Measurements from ENCODE around the gene SLC41A3. TPM values are rescaled to one million over a fixed set of nuclear protein-coding genes. Genes with fewer than 3 reads are reported as not detected.

SLC41A3 gene
- total and polyA plus RNA-seq, 2 donors (not counting 1 experiment from before 2014, with no cell fraction given) = 49.4 to 52.8 TPM

DNA sequence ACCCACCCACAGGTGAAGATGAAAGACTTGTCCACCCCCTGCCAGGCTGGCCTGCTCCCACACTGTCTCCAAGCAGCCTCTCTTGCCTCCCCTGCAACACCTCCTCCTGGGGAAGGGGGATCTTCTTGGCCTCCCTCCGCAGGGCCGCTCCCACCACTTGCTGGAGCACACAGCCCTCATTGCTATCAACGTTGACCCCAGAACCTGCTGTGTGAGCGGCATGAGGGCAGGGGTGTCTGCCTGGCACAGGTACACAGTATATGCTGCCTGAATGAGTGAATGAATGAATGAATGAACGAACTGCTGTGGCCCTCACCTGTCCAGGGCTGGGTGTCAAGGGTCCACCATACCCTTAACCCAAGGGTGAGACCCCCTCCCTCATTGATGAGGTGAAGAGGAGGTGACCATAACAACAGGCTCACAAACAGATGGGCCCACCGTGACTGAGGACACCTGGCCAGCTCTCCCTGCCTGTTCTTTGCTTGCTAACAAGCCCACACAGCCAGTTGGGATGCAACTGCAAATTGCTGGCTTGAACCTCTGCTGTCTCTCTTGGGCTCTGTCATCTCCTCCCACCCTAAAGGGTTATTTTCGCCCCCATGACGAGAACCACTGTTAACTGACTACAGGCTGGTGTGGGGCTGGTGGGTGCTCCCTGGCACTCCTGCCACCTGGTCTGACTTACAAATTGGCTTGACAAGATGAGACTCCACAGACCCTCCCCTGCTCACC is 22.5 kb downstream of the SLC41A3 start:
- H2AFZ ChIP-seq (ENCODE audit: low read length) = no peak overlapping the region
- no peaks in the 10 kb centered on the region for H4K20me1 ChIP-seq (ENCODE audit: control insufficient read depth, extremely low read depth, insufficient read depth, low read length)
- TF ChIP-seq EZH2 (IDR thresholded peaks at IDR 0.05; ENCODE audit: low read length, missing control alignments) (no peak), CTCF (conservative IDR thresholded peaks at IDR 0.05 in 1 of 2, IDR thresholded peaks at IDR 0.05 in 1 of 2; ENCODE audit: low read depth in 1 of 2, low read length in 2 of 2) (no peak)
- H3K79me2 ChIP-seq (ENCODE audit: control insufficient read depth, insufficient read depth, low read length) = no peaks in the 10 kb centered on the region
- no peaks in the 10 kb centered on the region for H3K4me1 ChIP-seq (ENCODE audit: control insufficient read depth, extremely low read depth, insufficient read depth, low read length)
- H3K9ac ChIP-seq (ENCODE audit: insufficient read depth, low read length) = no peak overlapping the region
- H3K27ac ChIP-seq (ENCODE audit: insufficient read depth, low read length) = no peak overlapping the region
- H3K36me3 ChIP-seq (ENCODE audit: control insufficient read depth, insufficient read depth, low read length) = no peaks in the 10 kb centered on the region
- no peak overlapping the region for H3K4me3 ChIP-seq (replicated peaks in 1 of 4; ENCODE audit: control extremely low read depth in 1 of 4, insufficient read depth in 1 of 4, low read depth in 3 of 4, low read length in 4 of 4)
- no peak overlapping the region for H3K4me2 ChIP-seq (ENCODE audit: extremely low read depth, insufficient read depth, low read length)
- H3K9me3 ChIP-seq (ENCODE audit: control insufficient read depth, insufficient read depth, low read depth, low read length) = no peaks in the 10 kb centered on the region
- no peak for DNase-seq (ENCODE audit: low read depth in 2 of 2)
- no peaks in the 10 kb centered on the region for H3K27me3 ChIP-seq (ENCODE audit: control insufficient read depth, insufficient read depth, low read length)

GRCh38 chr3:126060613-126061145 is 23.2 kb downstream of the SLC41A3 start:
- H3K4me1 ChIP-seq (ENCODE audit: control insufficient read depth, extremely low read depth, insufficient read depth, low read length) = no peaks in the 10 kb centered on the region
- H3K36me3 ChIP-seq (ENCODE audit: control insufficient read depth, insufficient read depth, low read length) = no peaks in the 10 kb centered on the region
- H3K4me2 ChIP-seq (ENCODE audit: extremely low read depth, insufficient read depth, low read length) = no peak overlapping the region

DNA sequence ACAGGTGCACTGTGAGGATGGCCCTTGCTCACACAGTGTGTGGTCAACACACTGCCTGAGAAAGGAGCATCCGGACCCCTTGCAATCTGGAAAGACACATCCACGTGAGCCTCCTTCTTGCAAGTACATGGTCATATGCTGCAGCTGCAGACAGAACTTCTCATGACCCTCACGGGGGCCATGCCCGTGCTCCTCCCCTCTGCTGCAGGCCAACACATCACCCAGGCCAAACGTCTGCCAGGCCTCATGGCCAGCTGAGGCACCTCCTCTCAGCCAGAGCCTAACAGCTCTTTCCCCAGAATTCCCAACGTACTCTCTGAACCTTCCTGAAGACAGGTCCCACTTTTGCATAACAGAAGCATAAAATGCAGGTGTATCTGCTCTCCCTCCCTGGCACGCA is 25.3 kb downstream of the SLC41A3 start:
- H3K4me3 ChIP-seq (replicated peaks in 1 of 4; ENCODE audit: control extremely low read depth in 1 of 4, insufficient read depth in 1 of 4, low read depth in 3 of 4, low read length in 4 of 4) = no peak overlapping the region
- no peak for DNase-seq (ENCODE audit: low read depth in 2 of 2)
- H3K9ac ChIP-seq (ENCODE audit: insufficient read depth, low read length) = no peak overlapping the region
- no peaks in the 10 kb centered on the region for H3K4me1 ChIP-seq (ENCODE audit: control insufficient read depth, extremely low read depth, insufficient read depth, low read length)
- no peaks in the 10 kb centered on the region for H3K9me3 ChIP-seq (ENCODE audit: control insufficient read depth, insufficient read depth, low read depth, low read length)
- H3K27ac ChIP-seq (ENCODE audit: insufficient read depth, low read length) = no peak overlapping the region
- no peak overlapping the region for H3K4me2 ChIP-seq (ENCODE audit: extremely low read depth, insufficient read depth, low read length)
- H3K27me3 ChIP-seq (ENCODE audit: control insufficient read depth, insufficient read depth, low read length) = no peaks in the 10 kb centered on the region
- TF ChIP-seq CTCF (conservative IDR thresholded peaks at IDR 0.05 in 1 of 2, IDR thresholded peaks at IDR 0.05 in 1 of 2; ENCODE audit: low read depth in 1 of 2, low read length in 2 of 2) = no peak
- TF ChIP-seq EZH2 (IDR thresholded peaks at IDR 0.05; ENCODE audit: low read length, missing control alignments) = no peak
- H2AFZ ChIP-seq (ENCODE audit: low read length) = no peak overlapping the region
- no peaks in the 10 kb centered on the region for H3K36me3 ChIP-seq (ENCODE audit: control insufficient read depth, insufficient read depth, low read length)
- H4K20me1 ChIP-seq (ENCODE audit: control insufficient read depth, extremely low read depth, insufficient read depth, low read length) = no peaks in the 10 kb centered on the region
- H3K79me2 ChIP-seq (ENCODE audit: control insufficient read depth, insufficient read depth, low read length) = no peaks in the 10 kb centered on the region

More at GRCh38 chr3:126060613-126061145, 23.2 kb downstream of the SLC41A3 start:
- no peaks in the 10 kb centered on the region for H3K79me2 ChIP-seq (ENCODE audit: control insufficient read depth, insufficient read depth, low read length)
- no peak for DNase-seq (ENCODE audit: low read depth in 2 of 2)
- no peaks in the 10 kb centered on the region for H3K27me3 ChIP-seq (ENCODE audit: control insufficient read depth, insufficient read depth, low read length)
- no peak overlapping the region for H3K9ac ChIP-seq (ENCODE audit: insufficient read depth, low read length)
- no peak overlapping the region for H2AFZ ChIP-seq (ENCODE audit: low read length)
- H3K4me3 ChIP-seq (replicated peaks in 1 of 4; ENCODE audit: control extremely low read depth in 1 of 4, insufficient read depth in 1 of 4, low read depth in 3 of 4, low read length in 4 of 4) = no peak overlapping the region
- H3K27ac ChIP-seq (ENCODE audit: insufficient read depth, low read length) = no peak overlapping the region
- no peaks in the 10 kb centered on the region for H4K20me1 ChIP-seq (ENCODE audit: control insufficient read depth, extremely low read depth, insufficient read depth, low read length)
- no peaks in the 10 kb centered on the region for H3K9me3 ChIP-seq (ENCODE audit: control insufficient read depth, insufficient read depth, low read depth, low read length)
- TF ChIP-seq EZH2 (IDR thresholded peaks at IDR 0.05; ENCODE audit: low read length, missing control alignments) (no peak), CTCF (conservative IDR thresholded peaks at IDR 0.05 in 1 of 2, IDR thresholded peaks at IDR 0.05 in 1 of 2; ENCODE audit: low read depth in 1 of 2, low read length in 2 of 2) (no peak)
